Measurements from ENCODE around the gene ZNF580. TPM values are rescaled to one million over a fixed set of nuclear protein-coding genes. Genes with fewer than 3 reads are reported as not detected.

Gene ZNF580
- total and polyA plus RNA-seq, 9 of the 15 experiments (the other 6 are each of a cell fraction or from before 2014, with no cell fraction given), result 2.3 to 47.4 (median 6.0) TPM

DNA sequence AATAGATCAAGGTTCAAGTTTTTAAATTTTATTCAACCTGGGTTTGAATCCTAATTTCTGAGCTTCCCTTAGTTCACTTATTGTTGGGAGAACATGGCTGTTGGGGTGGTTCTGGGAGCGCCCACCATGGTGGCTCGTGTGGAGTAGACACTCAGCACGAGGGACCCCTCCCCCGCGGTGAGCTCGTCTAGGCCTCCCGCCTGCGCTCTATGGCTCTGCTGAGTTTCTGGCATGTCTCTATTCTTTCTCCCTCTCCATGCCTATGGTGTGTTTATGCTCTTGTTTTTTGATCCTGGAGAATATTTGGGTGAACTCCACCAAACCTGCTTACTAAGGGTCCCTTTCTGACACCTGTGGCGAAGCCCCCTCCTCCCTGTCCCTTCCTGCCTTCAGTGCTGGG, 32.7 kb downstream of the ZNF580 start (continued):
- TF ChIP-seq, protein P1, sequence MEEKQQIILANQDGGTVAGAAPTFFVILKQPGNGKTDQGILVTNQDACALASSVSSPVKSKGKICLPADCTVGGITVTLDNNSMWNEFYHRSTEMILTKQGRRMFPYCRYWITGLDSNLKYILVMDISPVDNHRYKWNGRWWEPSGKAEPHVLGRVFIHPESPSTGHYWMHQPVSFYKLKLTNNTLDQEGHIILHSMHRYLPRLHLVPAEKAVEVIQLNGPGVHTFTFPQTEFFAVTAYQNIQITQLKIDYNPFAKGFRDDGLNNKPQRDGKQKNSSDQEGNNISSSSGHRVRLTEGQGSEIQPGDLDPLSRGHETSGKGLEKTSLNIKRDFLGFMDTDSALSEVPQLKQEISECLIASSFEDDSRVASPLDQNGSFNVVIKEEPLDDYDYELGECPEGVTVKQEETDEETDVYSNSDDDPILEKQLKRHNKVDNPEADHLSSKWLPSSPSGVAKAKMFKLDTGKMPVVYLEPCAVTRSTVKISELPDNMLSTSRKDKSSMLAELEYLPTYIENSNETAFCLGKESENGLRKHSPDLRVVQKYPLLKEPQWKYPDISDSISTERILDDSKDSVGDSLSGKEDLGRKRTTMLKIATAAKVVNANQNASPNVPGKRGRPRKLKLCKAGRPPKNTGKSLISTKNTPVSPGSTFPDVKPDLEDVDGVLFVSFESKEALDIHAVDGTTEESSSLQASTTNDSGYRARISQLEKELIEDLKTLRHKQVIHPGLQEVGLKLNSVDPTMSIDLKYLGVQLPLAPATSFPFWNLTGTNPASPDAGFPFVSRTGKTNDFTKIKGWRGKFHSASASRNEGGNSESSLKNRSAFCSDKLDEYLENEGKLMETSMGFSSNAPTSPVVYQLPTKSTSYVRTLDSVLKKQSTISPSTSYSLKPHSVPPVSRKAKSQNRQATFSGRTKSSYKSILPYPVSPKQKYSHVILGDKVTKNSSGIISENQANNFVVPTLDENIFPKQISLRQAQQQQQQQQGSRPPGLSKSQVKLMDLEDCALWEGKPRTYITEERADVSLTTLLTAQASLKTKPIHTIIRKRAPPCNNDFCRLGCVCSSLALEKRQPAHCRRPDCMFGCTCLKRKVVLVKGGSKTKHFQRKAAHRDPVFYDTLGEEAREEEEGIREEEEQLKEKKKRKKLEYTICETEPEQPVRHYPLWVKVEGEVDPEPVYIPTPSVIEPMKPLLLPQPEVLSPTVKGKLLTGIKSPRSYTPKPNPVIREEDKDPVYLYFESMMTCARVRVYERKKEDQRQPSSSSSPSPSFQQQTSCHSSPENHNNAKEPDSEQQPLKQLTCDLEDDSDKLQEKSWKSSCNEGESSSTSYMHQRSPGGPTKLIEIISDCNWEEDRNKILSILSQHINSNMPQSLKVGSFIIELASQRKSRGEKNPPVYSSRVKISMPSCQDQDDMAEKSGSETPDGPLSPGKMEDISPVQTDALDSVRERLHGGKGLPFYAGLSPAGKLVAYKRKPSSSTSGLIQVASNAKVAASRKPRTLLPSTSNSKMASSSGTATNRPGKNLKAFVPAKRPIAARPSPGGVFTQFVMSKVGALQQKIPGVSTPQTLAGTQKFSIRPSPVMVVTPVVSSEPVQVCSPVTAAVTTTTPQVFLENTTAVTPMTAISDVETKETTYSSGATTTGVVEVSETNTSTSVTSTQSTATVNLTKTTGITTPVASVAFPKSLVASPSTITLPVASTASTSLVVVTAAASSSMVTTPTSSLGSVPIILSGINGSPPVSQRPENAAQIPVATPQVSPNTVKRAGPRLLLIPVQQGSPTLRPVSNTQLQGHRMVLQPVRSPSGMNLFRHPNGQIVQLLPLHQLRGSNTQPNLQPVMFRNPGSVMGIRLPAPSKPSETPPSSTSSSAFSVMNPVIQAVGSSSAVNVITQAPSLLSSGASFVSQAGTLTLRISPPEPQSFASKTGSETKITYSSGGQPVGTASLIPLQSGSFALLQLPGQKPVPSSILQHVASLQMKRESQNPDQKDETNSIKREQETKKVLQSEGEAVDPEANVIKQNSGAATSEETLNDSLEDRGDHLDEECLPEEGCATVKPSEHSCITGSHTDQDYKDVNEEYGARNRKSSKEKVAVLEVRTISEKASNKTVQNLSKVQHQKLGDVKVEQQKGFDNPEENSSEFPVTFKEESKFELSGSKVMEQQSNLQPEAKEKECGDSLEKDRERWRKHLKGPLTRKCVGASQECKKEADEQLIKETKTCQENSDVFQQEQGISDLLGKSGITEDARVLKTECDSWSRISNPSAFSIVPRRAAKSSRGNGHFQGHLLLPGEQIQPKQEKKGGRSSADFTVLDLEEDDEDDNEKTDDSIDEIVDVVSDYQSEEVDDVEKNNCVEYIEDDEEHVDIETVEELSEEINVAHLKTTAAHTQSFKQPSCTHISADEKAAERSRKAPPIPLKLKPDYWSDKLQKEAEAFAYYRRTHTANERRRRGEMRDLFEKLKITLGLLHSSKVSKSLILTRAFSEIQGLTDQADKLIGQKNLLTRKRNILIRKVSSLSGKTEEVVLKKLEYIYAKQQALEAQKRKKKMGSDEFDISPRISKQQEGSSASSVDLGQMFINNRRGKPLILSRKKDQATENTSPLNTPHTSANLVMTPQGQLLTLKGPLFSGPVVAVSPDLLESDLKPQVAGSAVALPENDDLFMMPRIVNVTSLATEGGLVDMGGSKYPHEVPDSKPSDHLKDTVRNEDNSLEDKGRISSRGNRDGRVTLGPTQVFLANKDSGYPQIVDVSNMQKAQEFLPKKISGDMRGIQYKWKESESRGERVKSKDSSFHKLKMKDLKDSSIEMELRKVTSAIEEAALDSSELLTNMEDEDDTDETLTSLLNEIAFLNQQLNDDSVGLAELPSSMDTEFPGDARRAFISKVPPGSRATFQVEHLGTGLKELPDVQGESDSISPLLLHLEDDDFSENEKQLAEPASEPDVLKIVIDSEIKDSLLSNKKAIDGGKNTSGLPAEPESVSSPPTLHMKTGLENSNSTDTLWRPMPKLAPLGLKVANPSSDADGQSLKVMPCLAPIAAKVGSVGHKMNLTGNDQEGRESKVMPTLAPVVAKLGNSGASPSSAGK (IDR thresholded peaks at IDR 0.05), result peak; percentile 91
- peak; percentile 69 for TF ChIP-seq MAX (CRISPR knock-in tag; IDR thresholded peaks at IDR 0.05)
- peak; percentile 67 for TF ChIP-seq ZFX (CRISPR knock-in tag; IDR thresholded peaks at IDR 0.05)
- peak; percentile 78 for TF ChIP-seq ZNF592 (IDR thresholded peaks at IDR 0.05)
- no peak for TF ChIP-seq SREBF2 (CRISPR knock-in tag; IDR thresholded peaks at IDR 0.05)
- peak; percentile 17 for TF ChIP-seq SP2 (IDR thresholded peaks at IDR 0.05; ENCODE audit: extremely low read depth, low read depth, low read length, poor library complexity, severe bottlenecking)
- 0 out of 2 replicates have a peak, but pooled peaks have one; percentile 2 for TF ChIP-seq ZNF740 (CRISPR knock-in tag; IDR thresholded peaks at IDR 0.05)
- TF ChIP-seq ZNF740 (tag; IDR thresholded peaks at IDR 0.05), result no peak
